ENCODE measurements around the gene SESN3.

Gene SESN3

DNA sequence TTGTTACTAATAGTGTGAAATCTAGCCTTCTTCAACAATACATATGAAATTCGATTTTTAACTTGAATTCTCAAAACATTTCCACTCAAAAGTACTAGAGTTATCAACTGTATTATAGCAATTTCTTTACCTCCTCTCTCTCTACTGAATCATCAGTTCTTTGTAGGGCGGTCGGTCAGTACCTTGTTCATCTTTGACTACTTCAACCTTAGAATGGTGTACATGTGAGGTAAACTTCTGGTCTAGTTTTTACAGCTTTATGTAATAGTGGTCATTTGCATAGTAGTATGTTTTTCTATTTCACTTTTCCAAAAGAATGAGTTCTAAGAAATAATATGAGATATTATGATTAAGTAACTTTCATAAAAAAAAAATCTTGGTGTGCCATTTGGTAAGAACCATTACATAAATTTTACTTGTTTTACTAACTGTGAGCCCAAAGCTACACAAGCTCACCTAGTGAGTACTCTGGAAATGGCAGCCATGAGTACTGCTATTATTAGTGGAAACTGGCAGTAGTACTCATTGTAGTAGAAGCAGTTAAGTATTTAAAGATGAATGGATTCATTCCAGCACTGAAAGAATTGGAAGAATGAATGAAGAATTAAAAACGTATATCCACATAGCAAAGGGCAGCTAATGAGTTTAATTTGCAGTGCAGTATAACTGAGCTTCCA is 30.1 kb downstream of the SESN3 start:
- TF ChIP-seq CEBPB (IDR thresholded peaks at IDR 0.05), result no peak
- TF ChIP-seq TAF1 (IDR thresholded peaks at IDR 0.05; ENCODE audit: low read depth), result no peak
- TF ChIP-seq, protein P1, sequence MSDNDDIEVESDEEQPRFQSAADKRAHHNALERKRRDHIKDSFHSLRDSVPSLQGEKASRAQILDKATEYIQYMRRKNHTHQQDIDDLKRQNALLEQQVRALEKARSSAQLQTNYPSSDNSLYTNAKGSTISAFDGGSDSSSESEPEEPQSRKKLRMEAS (IDR thresholded peaks at IDR 0.05), result no peak
- no peak for TF ChIP-seq EP300 (IDR thresholded peaks at IDR 0.05; ENCODE audit: borderline replicate concordance)
- TF ChIP-seq TCF12 (IDR thresholded peaks at IDR 0.05; ENCODE audit: low read depth), result no peak
- no peak for TF ChIP-seq NFIC (IDR thresholded peaks at IDR 0.05)
- no peak for TF ChIP-seq YY1 (IDR thresholded peaks at IDR 0.05; ENCODE audit: low read depth)
- TF ChIP-seq RAD21 (IDR thresholded peaks at IDR 0.05; ENCODE audit: low read depth), result no peak
- no peak for TF ChIP-seq ZBTB7A (IDR thresholded peaks at IDR 0.05; ENCODE audit: low read depth)
- no peak for TF ChIP-seq USF1 (IDR thresholded peaks at IDR 0.05)

DNA sequence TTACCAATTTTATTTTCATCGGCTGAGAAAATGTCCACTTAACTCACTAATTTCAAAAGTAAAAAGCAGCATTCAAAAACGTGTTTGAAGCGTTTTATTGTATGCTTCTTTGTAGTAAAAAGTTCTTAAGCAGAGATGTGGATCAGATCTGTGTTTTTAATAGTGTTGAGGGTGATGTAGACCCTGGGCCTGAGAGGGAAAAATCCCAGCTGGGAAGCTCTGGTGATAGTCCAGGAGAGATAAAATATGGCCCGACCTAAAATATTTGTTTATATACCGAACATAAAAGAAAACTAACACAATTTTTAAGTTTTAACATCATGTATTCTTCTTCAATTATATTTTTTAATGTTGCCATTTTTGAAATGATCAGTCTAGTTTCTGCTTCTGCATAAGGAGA is 35.2 kb downstream of the SESN3 start:
- TF ChIP-seq, protein P2, sequence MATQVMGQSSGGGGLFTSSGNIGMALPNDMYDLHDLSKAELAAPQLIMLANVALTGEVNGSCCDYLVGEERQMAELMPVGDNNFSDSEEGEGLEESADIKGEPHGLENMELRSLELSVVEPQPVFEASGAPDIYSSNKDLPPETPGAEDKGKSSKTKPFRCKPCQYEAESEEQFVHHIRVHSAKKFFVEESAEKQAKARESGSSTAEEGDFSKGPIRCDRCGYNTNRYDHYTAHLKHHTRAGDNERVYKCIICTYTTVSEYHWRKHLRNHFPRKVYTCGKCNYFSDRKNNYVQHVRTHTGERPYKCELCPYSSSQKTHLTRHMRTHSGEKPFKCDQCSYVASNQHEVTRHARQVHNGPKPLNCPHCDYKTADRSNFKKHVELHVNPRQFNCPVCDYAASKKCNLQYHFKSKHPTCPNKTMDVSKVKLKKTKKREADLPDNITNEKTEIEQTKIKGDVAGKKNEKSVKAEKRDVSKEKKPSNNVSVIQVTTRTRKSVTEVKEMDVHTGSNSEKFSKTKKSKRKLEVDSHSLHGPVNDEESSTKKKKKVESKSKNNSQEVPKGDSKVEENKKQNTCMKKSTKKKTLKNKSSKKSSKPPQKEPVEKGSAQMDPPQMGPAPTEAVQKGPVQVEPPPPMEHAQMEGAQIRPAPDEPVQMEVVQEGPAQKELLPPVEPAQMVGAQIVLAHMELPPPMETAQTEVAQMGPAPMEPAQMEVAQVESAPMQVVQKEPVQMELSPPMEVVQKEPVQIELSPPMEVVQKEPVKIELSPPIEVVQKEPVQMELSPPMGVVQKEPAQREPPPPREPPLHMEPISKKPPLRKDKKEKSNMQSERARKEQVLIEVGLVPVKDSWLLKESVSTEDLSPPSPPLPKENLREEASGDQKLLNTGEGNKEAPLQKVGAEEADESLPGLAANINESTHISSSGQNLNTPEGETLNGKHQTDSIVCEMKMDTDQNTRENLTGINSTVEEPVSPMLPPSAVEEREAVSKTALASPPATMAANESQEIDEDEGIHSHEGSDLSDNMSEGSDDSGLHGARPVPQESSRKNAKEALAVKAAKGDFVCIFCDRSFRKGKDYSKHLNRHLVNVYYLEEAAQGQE (IDR thresholded peaks at IDR 0.05; ENCODE audit: low read depth), result no peak
- TF ChIP-seq FOXM1 (IDR thresholded peaks at IDR 0.05; ENCODE audit: borderline replicate concordance, low read depth) (no peak), EP300 (IDR thresholded peaks at IDR 0.05; ENCODE audit: borderline replicate concordance) (no peak)

DNA sequence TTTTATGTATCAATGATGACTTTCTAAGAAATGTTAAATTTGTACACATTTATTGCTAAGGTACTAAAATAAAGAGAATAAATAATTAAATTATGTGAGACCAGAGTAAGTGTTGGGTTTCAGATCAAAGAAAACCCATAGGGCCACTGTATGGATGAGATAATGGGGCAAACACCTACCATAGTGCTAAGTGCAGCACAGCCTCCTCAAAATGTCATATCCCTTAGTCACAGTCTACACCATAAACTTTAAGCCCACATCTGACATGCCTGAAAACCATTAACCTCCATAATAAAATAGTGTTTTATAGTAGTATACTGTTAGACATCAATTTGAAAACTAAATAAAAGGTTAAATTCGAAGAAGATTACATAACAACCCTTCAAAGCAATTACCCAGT is 37.5 kb downstream of the SESN3 start:
- TF ChIP-seq TCF12 (IDR thresholded peaks at IDR 0.05; ENCODE audit: low read depth) (no peak), NFIC (IDR thresholded peaks at IDR 0.05) (no peak)

DNA sequence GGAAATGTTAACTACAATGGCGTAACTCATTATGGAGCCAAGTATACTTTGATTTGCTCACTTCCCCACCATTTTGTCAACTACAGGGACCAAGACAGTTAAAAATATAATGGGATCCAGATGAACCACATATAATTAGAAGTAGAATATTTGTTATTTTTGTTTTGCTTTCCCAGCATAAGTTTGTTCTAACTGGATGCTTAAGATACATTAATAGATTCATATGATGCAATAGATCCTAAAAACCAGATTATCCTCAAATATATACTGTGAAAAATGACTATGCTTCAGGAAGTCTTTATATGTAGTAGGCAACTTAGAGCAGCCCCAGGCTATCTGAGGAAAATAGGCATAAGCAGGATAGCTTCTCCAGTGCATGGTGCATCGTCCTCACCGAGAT is 38.3 kb downstream of the SESN3 start:
- TF ChIP-seq YY1 (IDR thresholded peaks at IDR 0.05; ENCODE audit: low read depth) (no peak), TAF1 (IDR thresholded peaks at IDR 0.05; ENCODE audit: low read depth) (no peak), TCF12 (IDR thresholded peaks at IDR 0.05; ENCODE audit: low read depth) (no peak), EGR1 (IDR thresholded peaks at IDR 0.05) (no peak), CEBPB (IDR thresholded peaks at IDR 0.05) (no peak), FOXM1 (IDR thresholded peaks at IDR 0.05; ENCODE audit: borderline replicate concordance, low read depth) (no peak), USF1 (IDR thresholded peaks at IDR 0.05) (no peak), TEAD4 (IDR thresholded peaks at IDR 0.05) (no peak), CREB1 (IDR thresholded peaks at IDR 0.05; ENCODE audit: low read depth) (no peak), RAD21 (IDR thresholded peaks at IDR 0.05; ENCODE audit: low read depth) (no peak), NFIC (IDR thresholded peaks at IDR 0.05) (no peak), EP300 (IDR thresholded peaks at IDR 0.05; ENCODE audit: borderline replicate concordance) (no peak), ZBTB7A (IDR thresholded peaks at IDR 0.05; ENCODE audit: low read depth) (no peak)
- TF ChIP-seq, protein P2 (IDR thresholded peaks at IDR 0.05; ENCODE audit: low read depth), result no peak
- TF ChIP-seq, protein P1 (IDR thresholded peaks at IDR 0.05), result no peak

DNA sequence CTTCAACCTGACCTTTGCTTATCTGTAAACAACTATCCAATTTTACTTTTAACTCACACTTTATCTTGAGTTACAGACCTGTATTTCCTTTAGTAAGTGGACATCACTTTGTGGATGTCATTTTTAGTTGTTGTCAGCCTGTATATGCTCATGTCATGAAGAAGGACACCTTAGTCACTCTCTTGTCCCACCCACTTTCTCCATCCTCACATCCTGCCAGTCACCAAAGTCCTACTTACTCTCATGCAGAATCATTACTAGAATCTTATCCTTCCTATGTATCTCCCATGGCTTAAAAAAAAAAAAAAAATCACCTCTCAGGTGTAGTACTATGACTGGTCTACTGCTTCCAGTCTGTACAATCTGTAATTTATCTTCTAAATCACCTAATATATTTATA is 43.3 kb downstream of the SESN3 start:
- TF ChIP-seq TAF1 (IDR thresholded peaks at IDR 0.05; ENCODE audit: low read depth), result no peak
- TF ChIP-seq USF1 (IDR thresholded peaks at IDR 0.05), result no peak
- no peak for TF ChIP-seq NFIC (IDR thresholded peaks at IDR 0.05)
- no peak for TF ChIP-seq CEBPB (IDR thresholded peaks at IDR 0.05)

- TF ChIP-seq TEAD4 (IDR thresholded peaks at IDR 0.05) (no peak), CEBPB (IDR thresholded peaks at IDR 0.05) (no peak), RAD21 (IDR thresholded peaks at IDR 0.05; ENCODE audit: low read depth) (no peak), TAF1 (IDR thresholded peaks at IDR 0.05; ENCODE audit: low read depth) (no peak), ZBTB7A (IDR thresholded peaks at IDR 0.05; ENCODE audit: low read depth) (no peak)
Measured at GRCh38 chr11:95182397-95182796, 48.6 kb downstream of the SESN3 start.

Measured in Ishikawa (cell line).